Hematopoietic multipotent progenitor cell treated with erythropoietin and hydrocortisone succinate and interleukin-3 and kit ligand, for 15 days (in vitro differentiated cells): ENCODE data around the gene HOXC12.
A peak's percentile ranks its signal among the peaks of the same experiment; 100 is the strongest.

ENCODE experiments used
- DNase-seq: peaks from one replicate; pipeline ENCODE4 v3.0.0-alpha.2; 2015; ENCODE audit warnings: low spot score

The HOXC12 gene

DNA sequence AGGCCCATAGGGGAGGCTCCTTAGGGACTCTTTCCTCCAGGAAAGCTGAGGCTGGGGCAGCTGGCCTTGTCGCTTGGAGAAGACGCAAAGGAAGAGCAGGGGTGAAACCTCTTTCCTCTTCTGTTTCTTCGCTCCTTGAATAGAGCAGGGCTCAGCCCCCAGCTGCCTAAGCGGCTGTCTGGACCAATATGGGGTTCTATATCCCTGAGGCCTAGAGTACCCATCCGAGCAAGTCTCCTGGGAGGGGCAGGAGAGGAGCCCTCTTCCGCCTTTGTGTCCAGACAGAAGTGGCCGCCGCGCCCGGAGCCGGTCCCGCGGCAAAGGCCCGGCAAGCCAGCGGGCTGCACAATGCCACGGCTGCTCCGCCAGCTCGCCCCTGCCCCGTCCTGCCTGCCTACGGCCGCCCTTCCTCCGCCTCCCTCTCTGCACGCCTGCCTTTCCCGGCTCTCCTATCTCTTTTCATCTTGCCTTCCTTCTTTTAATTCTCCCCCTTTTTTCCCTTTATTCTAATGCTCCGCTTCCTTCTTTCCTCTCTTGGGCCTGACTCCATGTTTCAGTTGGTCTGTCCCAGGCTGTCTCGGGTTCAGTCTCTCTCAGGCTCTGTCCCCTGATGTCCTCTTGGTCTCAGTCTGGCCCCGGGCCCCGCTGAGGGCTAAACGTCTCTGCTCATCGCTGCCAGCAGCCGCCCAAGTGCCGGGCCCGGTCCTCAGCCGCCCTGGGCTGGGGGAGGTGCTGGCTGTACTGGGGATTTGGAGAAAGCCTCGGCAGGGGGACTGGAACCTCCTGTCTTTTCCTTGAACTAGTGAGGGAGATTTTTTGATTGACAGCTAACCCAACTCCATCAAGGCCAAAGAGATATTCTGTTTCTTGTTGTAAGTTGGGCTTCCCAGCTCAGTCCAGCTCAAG lies 42.8 kb downstream of the HOXC12 start:
- no peak for DNase-seq

DNA sequence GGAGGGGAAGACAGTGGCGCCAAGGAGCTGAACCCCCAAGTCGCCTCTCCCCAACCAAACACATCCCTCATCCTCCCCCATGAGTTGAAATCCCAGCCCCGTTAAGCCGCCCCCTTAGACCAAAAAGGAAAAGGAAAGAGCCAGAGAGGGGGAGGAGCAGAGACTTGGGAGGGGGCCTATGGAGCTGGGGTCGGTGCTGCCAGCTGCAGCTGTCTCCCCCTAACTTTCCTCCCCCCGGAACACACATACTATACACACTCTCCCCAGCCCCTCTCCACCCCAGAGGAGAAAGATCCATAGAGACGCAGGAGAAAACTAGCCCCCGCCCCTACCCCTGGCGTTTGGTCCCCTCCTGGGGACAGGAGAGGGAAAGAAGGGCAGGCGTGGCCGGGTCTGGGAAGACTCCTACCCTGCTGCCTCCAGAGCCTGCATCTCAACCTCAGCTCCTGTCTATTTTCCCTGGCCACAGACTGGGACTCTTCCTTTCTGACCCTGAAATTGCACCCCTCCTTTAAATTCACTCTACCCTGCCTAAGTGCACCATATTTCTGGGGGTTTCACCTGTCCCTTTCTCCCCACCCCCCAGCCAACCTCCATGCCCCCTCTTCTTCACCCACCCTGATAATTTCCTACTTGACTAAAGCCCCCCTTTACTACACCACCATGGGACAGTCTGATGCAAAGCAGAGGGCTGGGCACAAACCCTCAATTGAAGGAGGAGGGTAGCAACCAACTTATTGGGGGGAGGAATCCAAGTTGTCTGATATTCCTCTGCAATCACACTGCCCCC lies 43.6 kb downstream of the HOXC12 start:
- no peak for DNase-seq

DNA sequence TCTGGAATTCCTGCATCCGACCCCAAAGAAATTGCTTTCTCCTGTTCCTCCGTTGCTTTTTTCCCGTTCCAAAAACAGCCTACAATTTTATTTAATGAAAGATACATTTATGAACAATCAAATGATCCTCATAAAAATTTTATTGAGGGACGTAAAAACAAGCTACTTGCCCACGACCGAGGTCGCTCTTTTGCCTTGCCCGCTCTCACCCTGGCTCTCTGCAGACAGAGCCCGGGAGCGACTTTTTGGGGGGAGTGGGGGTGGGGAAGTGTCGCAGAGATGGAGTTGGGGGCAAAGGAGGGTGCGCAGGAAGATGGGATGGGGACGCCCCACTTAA lies 44.2 kb downstream of the HOXC12 start:
- DNase-seq = no peak

DNA sequence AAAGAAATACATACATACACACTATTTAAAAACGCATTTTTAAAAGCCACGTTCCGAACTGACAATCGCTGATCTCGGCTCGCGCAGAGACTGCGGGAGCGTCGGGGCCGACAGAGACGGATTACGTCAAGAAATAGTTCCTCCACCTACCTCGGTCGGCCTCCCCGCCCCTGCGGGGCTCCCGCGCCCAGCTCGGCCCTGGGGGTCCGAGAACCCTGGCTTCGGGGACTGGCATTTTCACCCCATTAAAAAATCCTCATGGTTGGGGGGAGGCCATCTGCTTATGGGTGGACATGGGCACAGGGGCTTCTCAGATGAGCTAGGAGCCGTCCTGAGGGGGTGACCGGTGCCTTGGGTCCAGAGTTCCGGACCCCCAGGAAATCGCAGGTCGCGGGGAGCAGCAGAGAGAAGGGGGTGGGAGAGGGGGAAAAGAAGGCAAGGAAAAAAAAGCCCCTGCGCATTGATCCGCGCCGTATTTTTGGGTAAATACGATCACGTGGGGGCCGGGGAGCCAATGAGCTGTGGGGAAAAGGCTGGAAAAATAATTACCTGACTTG lies 44.9 kb downstream of the HOXC12 start:
- no peak for DNase-seq

DNA sequence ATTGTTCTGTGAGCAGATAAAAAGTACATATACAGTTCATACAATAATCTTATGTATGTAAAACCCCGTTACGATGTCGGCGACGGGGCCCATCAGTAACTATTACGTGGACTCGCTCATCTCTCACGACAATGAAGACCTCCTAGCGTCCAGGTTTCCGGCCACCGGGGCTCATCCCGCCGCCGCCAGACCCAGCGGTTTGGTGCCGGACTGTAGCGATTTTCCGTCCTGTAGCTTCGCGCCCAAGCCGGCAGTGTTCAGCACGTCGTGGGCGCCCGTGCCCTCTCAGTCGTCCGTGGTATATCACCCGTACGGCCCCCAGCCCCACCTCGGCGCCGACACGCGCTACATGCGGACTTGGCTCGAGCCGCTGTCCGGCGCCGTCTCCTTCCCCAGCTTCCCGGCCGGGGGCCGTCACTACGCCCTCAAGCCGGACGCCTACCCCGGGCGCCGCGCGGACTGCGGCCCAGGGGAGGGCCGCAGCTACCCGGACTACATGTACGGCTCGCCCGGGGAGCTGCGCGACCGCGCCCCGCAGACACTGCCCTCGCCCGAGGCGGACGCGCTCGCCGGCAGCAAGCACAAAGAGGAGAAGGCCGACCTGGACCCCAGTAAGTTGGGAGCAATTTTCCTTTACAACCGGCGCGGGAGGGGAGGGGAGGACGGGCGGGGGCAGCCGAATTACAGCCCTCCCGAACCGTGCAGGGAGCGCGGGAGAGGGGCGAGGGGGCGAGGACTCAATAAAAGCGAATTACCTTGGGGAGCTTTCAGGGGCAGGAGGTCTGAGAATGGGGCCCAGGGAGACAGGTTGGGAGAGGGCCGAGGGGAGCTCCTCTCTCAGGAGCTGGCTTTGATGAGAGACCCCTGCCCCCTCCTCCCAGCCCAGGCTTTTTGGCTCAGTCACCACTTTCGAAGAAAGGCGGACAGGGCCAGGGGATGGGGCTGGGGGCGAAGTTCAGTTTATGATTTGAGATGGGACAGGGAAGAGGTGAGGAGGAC lies 45.7 kb downstream of the HOXC12 start, which contains the start of gene HOXC9:
Gene HOXC9 (plus strand): TSS at position 46 of the 999 bp plus-strand sequence. CDS start 28 bp downstream, at position 74.
- no peak for DNase-seq

DNA sequence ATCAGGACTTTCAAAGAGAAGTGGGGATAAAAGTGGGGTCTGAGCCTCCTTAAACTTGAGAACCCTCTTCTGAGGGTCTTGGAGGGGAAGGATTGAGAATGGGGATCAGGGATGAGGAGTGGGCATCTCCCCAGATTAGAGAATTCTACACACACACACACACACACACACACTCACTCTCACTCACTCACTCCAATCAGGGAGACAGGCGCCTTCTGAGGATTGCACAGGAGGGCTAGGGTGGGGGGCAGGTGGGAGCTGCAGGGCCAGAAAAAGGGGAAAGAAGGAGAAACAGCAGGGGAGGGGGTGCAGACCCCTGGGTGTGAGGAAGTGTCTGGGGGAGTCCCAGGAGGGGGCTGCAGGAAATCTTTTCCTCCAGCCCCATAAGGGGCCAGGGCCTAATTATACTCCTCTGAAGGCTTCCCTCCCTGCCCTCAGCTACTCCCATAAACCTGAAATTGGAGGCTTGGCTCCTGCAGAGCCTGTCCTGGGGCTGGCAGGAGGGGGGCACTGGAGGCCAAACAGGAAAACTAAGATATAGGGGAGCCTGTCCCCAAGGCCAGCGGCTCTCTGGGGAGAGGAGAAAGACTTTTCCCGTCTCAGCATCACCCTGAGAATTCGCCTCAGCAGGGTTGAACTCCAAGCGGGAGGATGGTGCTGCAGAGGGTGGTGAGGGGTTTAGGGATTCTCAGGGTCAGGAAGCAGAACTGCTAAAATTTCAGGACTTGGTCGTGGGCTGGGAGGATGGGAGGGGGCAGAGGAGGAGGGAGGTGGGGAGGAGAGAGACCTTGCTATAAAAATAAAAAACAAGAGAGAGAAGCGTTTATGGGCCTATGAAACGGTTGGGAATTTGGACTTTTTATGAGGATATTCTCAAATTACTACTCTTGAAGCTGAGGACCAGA lies 46.8 kb downstream of the HOXC12 start:
- DNase-seq = no peak

DNA sequence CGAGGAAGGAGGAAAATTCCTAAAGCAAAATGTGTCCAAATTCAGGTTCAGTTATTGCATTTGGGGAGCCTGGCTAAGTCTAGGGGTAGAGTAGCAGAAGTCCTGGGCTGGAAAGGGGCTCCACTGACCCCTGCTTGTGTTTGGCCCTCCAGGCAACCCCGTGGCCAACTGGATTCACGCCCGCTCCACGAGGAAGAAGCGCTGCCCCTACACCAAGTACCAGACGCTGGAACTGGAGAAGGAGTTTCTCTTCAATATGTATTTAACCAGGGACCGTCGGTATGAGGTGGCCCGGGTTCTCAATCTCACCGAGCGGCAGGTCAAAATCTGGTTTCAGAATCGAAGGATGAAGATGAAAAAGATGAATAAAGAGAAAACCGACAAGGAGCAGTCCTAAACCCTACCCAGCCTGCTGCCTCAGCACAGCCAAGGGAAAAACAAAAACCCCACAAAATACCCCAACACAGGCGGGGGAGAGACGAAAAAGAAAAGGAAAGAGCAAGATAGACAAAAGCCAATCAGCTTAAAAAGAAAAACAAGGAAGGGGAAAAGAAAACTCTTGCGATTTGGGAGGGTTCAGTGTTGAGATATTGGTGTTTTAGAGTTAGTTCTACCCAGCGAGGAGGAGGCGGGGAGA lies 47.7 kb downstream of the HOXC12 start:
- no peak for DNase-seq

DNA sequence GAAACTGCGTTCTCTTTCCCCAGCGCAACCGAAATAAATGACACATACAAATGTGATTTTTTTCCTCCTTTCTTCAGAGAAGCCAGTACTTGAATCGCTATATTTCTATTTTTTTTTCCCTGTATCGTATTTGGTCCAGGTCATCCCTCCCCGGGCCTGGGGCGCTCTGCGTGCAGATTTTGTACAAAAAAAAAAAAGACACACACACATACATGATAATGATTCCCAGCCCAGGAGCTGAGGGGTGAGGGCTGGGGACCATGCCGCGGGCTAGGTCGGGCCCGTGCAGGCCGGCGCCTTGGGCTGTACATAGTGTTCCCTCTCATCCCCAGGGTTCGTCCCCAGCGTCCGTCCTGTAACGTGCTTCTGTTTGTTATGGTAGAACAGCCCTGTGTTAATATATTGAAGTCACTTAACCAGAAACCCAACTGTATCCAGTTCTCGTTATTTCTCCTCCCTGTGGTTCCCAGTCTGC lies 48.2 kb downstream of the HOXC12 start:
- no peak for DNase-seq

DNA sequence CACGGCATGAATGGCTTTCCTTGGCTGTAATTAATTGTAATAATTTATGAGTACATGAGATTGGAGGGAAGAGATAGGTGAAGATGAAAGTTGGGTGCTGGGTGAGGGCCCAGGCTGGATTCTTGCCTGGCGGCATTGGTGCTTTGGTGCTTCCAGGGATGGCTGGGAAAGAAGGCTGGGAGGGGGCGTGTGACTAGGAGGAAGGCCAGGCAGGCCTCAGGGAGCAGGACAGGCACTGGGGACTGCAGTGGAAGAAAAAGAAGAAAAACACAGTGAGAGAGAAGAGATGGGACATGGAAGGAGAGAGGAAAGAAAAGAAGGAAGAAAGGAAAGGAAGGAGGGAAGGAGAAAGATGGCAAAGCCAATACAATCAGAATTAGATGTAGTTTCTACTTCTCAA lies 48.9 kb downstream of the HOXC12 start:
- DNase-seq = no peak

DNA sequence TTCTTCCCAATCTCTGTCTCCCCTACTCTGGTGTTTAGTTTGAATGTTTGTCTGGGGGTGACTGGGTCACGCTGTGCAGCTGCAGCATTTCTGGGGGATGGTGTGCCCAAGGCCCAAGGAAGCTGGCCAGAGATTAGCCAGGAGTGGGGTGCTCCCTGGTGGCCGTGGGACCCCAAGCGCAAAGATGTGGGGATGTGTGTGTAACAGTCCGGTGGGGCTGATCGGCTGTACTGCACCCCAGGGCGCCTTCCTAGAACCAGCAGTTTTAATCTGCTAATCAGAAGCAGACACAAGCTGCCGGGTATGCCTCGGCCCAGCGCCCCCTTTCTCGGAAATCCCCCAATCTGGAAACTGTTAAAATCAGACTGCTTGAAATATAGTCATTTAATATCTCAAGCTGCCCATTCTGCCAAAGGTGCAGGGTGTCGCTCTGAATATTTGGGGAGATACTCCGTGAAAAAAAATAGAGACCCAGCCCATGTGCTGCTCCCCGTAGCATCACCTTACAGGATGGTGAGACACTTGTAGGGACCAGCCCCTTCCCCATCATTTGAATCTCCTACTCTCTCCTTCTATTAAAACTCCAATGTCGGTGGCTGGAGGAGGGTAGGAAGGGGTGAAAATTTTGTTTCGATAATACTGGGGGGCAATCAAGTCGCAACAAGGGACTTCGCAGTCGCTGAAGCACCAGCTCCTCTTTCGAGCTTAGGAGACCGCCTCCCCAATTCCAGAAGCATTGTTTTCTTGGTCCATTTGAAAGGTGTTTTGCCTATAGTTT lies 49.5 kb downstream of the HOXC12 start:
- DNase-seq = no peak

DNA sequence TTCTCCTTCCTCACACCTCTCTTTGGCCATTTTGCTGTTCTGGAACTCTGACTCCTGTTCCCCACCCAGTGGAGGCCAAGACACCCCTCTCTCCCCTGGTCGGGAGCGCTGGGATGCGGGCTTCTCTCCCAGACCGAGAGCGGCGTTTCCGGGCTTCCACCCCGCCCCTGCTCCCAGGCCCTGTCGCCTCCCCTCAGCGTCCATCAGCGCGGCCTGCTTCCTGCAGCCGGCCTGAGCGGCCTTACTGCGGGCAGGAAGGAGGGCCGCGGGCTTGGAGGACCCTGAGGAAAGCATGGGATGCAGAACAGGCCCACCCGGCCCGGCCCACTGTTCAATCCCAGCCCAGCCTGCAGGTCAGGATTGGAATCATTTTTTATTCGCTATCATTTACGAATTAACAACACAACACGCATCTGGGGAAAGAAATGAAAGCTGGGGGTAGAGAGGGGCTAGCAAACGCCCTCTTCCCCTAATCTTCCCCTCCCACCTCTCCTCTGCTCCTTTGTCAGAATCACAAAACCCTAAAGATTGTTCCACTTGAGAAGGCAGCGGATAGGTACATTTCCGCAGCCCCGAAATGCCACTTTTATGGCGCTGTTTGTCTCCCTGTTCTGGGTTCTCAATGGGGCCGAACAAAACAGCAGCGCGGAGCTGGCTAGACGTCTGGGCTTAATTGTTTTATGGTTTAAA lies 50.3 kb downstream of the HOXC12 start:
- no peak for DNase-seq

DNA sequence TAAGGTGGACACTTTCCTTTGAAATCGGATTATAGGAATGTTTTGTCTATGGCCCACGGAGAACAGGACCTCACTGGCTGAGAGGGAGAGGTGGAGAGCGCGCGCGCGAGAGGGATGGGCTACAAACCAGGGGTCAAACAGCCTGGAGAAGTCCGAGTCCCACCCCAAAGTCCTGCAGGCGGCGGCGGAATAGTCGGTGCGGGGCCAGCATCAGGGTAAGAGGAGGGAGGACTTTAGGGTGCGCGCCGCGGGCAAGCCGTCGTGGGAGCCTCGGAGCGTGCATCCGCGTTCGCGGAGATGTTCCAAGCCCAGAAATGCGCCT lies 50.8 kb downstream of the HOXC12 start:
- no peak for DNase-seq

DNA sequence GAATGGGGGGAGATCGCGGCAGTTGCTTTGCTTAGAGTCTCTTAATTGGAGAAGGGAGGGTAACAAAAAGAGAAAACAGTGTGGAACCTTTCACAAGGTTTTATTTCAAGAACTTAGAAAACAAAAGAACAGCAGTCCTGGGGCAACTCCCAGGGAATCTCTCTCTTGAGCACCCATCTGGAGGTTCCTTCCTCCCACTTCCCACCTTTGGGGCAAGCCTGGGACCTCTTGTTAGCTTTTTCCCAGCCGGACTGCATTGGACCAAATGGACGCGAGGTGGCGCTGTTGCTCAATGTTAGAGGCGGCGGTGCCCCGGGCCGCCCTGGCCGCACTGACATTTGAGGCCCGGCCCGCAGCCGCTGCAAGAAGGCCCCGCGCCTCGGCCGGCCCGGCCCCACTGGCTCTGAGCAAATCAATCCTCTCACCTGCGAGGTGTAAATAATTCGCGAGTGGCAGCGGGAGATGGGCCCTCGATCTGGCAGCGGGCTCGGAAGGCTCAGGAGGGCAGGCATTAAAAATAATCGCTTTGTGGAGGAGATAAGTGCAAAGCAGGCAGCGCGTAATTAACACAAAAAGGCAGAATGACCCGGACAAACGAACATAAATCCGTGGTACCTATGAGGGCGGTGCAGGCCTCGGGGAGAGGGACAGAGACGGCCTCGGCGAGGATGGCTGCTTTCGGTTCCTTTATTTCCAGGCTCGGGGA lies 51.3 kb downstream of the HOXC12 start:
- peak; percentile 76 for DNase-seq

DNA sequence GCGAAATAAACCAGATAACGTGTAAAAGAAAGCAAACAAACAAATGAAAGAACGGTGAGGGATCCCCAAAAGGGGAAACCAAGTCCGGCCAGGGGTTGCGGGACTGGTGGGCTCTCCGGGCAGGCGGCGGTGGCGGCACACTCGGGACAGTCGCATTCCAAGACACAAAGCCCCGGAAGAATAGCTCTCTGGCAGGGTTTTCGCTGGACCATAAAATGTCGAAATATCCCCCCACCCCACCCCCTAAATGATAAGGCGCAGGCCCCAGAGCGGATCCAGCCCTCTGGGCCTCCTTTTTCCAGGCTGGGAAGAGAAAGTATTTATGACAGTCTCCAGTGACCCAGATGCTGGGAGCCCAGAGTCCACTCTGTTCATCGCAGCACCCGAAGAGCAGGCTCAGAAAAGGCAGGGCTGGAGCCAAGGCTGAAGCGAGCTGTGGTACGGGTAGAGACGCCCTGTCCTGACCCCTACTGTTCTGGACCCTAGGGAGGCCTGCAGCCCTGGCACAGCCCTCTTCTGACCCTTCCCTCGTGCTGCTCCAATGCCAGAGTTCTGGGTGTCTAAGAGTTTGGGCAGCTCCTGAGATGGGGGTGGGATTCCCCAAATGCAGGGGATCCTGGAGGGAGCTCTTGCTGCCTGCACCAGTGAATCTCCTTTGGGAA lies 52.0 kb downstream of the HOXC12 start:
- DNase-seq = no peak

DNA sequence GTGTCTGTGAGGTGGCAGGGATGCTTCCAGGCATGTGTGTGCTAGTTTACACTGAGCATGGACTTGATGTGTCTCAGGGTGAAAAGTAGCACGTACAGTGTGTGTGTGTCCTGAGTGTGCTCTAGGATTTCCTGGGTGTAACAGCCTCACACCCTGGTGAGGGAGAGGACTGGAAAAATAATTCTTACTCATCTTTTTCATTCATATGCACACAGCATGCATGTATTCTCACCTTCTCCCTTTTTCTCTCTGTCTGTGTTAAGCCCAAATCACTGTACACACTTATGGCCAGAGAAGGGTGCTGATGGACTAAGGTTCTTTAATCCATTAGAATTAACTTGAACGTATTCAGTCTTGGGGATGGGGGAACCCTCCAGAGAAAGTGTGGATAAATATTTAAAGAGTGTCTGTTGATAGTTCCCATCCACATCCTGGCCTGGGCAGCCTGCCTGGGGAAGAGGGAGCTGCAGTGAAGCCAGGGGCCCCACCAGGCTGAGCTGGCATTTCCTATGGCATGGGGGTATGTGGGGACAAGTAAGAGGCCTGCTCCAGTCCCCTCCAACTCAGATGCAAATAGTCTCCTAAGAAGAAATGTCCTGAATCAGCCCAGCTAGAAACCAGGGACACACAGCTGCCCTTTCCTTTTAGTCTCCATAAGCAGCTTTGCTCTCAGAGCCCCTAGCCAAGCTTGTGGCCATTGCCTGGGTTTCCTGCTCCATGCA lies 53.0 kb downstream of the HOXC12 start:
- DNase-seq = no peak

DNA sequence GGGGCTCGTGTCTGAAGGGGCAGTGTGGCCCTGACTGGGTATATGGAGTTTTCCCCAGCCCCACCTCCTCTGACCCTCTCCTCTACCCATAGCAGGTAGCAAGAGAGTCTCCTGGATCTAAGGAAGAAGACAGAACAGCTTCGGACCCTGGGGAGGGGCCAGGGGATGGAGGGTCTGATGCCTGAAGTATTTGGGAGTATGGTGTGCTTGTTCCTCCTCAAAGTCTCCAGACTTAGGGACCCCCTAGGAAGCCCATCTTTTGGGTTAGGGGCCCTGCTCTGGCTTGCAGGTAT lies 53.5 kb downstream of the HOXC12 start:
- no peak for DNase-seq
